GM18508 (cell line): ENCODE measurements around the gene SYTL3.
A peak's percentile ranks its signal among the peaks of the same experiment; 100 is the strongest.
"Not testable (repeated sequence)": the region's sequence is repeated elsewhere in the genome, so short reads cannot be mapped to it uniquely, and the experiment has no call there.

Experiments
- ATAC-seq: cut with Tn5 transposase; IDR thresholded peaks from one replicate; pipeline ENCODE4 v1.9.1; 2021; ENCODE audit warnings: moderate number of reproducible peaks; ENCODE audit not compliant: insufficient read depth, unreplicated experiment

Gene SYTL3

GRCh38 chr6:158649289-158650143 is at the start of gene SYTL3:
SYTL3 (plus strand) TSS chr6:158650054; CDS start chr6:158663269, 13,215 bp downstream.
- ATAC-seq: peak; percentile 33

- ATAC-seq: no peak
Measured at GRCh38 chr6:158603261-158604047, 46.4 kb upstream of the SYTL3 start.

- ATAC-seq: no peak
Measured at GRCh38 chr6:158604048-158604406, 45.8 kb upstream of the SYTL3 start.

GRCh38 chr6:158605266-158605878 is 44.5 kb upstream of the SYTL3 start:
- ATAC-seq: no peak

- ATAC-seq: not testable (repeated sequence)
Measured at GRCh38 chr6:158606011-158606410, 43.8 kb upstream of the SYTL3 start.

- ATAC-seq: no peak
Measured at GRCh38 chr6:158606935-158607334, 42.9 kb upstream of the SYTL3 start.

- no peak for ATAC-seq
Measured at GRCh38 chr6:158607411-158608170, 42.3 kb upstream of the SYTL3 start.

- ATAC-seq: no peak
Measured at GRCh38 chr6:158608221-158608620, 41.6 kb upstream of the SYTL3 start.

- ATAC-seq: no peak
Measured at GRCh38 chr6:158609455-158610155, 40.2 kb upstream of the SYTL3 start.

- ATAC-seq: no peak
Measured at GRCh38 chr6:158610319-158610968, 39.4 kb upstream of the SYTL3 start.

GRCh38 chr6:158611039-158611438 is 38.8 kb upstream of the SYTL3 start:
- no peak for ATAC-seq

GRCh38 chr6:158611541-158612370 is 38.1 kb upstream of the SYTL3 start:
- no peak for ATAC-seq

GRCh38 chr6:158614606-158615005 is 35.2 kb upstream of the SYTL3 start:
- ATAC-seq: not testable (repeated sequence)

- not testable (repeated sequence) for ATAC-seq
Measured at GRCh38 chr6:158618289-158618688, 31.6 kb upstream of the SYTL3 start.

GRCh38 chr6:158619922-158620801 is 29.7 kb upstream of the SYTL3 start:
- no peak for ATAC-seq

GRCh38 chr6:158620963-158621693 is 28.7 kb upstream of the SYTL3 start:
- no peak for ATAC-seq
